ENCODE results near the gene RAP1GDS1.

GRCh38 chr4:98319021-98319420, 57.8 kb downstream of the RAP1GDS1 start:
- TF ChIP-seq TCF12 (IDR thresholded peaks at IDR 0.05; ENCODE audit: low read depth) (no peak), EP300 (IDR thresholded peaks at IDR 0.05; ENCODE audit: borderline replicate concordance) (no peak), RAD21 (IDR thresholded peaks at IDR 0.05; ENCODE audit: low read depth) (no peak), ZBTB7A (IDR thresholded peaks at IDR 0.05; ENCODE audit: low read depth) (no peak)
